ENCODE data around the gene DSTN.

DSTN gene

GRCh38 chr20:17524560-17524959 lies 45.3 kb upstream of the DSTN start:
- Histone ChIP-seq H3K27me3 (ENCODE audit: insufficient read depth, poor library complexity, severe bottlenecking) (no peaks in the 10 kb centered on the region), H3K4me3 (replicated peaks; ENCODE audit: insufficient read depth, low read length) (no peak overlapping the region), H3K27ac (replicated peaks) (no peak overlapping the region)
- TF ChIP-seq GABPA (IDR thresholded peaks at IDR 0.05; ENCODE audit: low read depth) (no peak), POLR2AphosphoS5 (IDR thresholded peaks at IDR 0.05; ENCODE audit: low read depth) (no peak), CTCF (IDR thresholded peaks at IDR 0.05; ENCODE audit: insufficient read depth, low read length) (no peak), SPI1 (IDR thresholded peaks at IDR 0.05; ENCODE audit: borderline replicate concordance, low read depth) (no peak), REST (IDR thresholded peaks at IDR 0.05; ENCODE audit: insufficient replicate concordance, low read depth) (no peak)
- no peak for DNase-seq (ENCODE audit: low read depth in 1 of 2, low spot score in 1 of 2)

GRCh38 chr20:17525132-17525531 lies 44.7 kb upstream of the DSTN start:
- no peak overlapping the region for H3K4me3 ChIP-seq (replicated peaks; ENCODE audit: insufficient read depth, low read length)
- no peak for TF ChIP-seq SPI1 (IDR thresholded peaks at IDR 0.05; ENCODE audit: borderline replicate concordance, low read depth)
- no peak for TF ChIP-seq GABPA (IDR thresholded peaks at IDR 0.05; ENCODE audit: low read depth)
- TF ChIP-seq CTCF (IDR thresholded peaks at IDR 0.05; ENCODE audit: insufficient read depth, low read length) = no peak
- no peak for TF ChIP-seq POLR2AphosphoS5 (IDR thresholded peaks at IDR 0.05; ENCODE audit: low read depth)
- TF ChIP-seq REST (IDR thresholded peaks at IDR 0.05; ENCODE audit: insufficient replicate concordance, low read depth) = no peak
- DNase-seq (ENCODE audit: low read depth in 1 of 2, low spot score in 1 of 2) = no peak

GRCh38 chr20:17525650-17526049 lies 44.2 kb upstream of the DSTN start:
- DNase-seq (ENCODE audit: low read depth in 1 of 2, low spot score in 1 of 2) = peak in 1 of 2 experiments; percentile 24
- H3K4me3 ChIP-seq (replicated peaks; ENCODE audit: insufficient read depth, low read length) = no peak overlapping the region
- TF ChIP-seq SPI1 (IDR thresholded peaks at IDR 0.05; ENCODE audit: borderline replicate concordance, low read depth) = no peak
- no peak for TF ChIP-seq POLR2AphosphoS5 (IDR thresholded peaks at IDR 0.05; ENCODE audit: low read depth)
- TF ChIP-seq GABPA (IDR thresholded peaks at IDR 0.05; ENCODE audit: low read depth) = no peak
- no peak for TF ChIP-seq CTCF (IDR thresholded peaks at IDR 0.05; ENCODE audit: insufficient read depth, low read length)
- no peak for TF ChIP-seq REST (IDR thresholded peaks at IDR 0.05; ENCODE audit: insufficient replicate concordance, low read depth)

More at GRCh38 chr20:17525132-17525531, 44.7 kb upstream of the DSTN start:
- Histone ChIP-seq H3K27me3 (ENCODE audit: insufficient read depth, poor library complexity, severe bottlenecking) (no peaks in the 10 kb centered on the region), H3K27ac (replicated peaks) (no peak overlapping the region)

More at GRCh38 chr20:17525650-17526049, 44.2 kb upstream of the DSTN start:
- no peaks in the 10 kb centered on the region for H3K27me3 ChIP-seq (ENCODE audit: insufficient read depth, poor library complexity, severe bottlenecking)
- no peak overlapping the region for H3K27ac ChIP-seq (replicated peaks)

Measured in HL-60 (cell line).